ENCODE data around the gene UPF2. TPM values are rescaled to one million over a fixed set of nuclear protein-coding genes. Genes with fewer than 3 reads are reported as not detected.

Gene UPF2
- total and polyA plus RNA-seq, 4 donors = 6.6 to 19.6 (median 16.4) TPM

GRCh38 chr10:11936389-11937152 lies 106.0 kb downstream of the UPF2 start:
- no peaks in the 10 kb centered on the region for H3K9me3 ChIP-seq (ENCODE audit: control insufficient read depth in 4 of 4, low read length in 3 of 4)
- H3K9ac ChIP-seq (ENCODE audit: low read depth in 1 of 2, low read length in 2 of 2) = no peak overlapping the region
- no peak for DNase-seq (ENCODE audit: low spot score)
- no peaks in the 10 kb centered on the region for H3K4me1 ChIP-seq (ENCODE audit: control insufficient read depth in 4 of 4, insufficient read depth in 4 of 4, low read length in 3 of 4)
- no peak overlapping the region for H3K27ac ChIP-seq (ENCODE audit: low read depth in 1 of 2, low read length in 2 of 2)
- TF ChIP-seq JUND (IDR thresholded peaks at IDR 0.05) (no peak), RAD21 (IDR thresholded peaks at IDR 0.05) (no peak), YY1 (IDR thresholded peaks at IDR 0.05) (no peak), SP1 (IDR thresholded peaks at IDR 0.05) (no peak), EGR1 (IDR thresholded peaks at IDR 0.05; ENCODE audit: low read depth in 2 of 2) (no peak), FOXA1 (IDR thresholded peaks at IDR 0.05) (no peak), REST (IDR thresholded peaks at IDR 0.05) (no peak), GABPA (IDR thresholded peaks at IDR 0.05 in 1 of 2, conservative IDR thresholded peaks at IDR 0.05 in 1 of 2) (no peak)
- TF ChIP-seq, protein P1, sequence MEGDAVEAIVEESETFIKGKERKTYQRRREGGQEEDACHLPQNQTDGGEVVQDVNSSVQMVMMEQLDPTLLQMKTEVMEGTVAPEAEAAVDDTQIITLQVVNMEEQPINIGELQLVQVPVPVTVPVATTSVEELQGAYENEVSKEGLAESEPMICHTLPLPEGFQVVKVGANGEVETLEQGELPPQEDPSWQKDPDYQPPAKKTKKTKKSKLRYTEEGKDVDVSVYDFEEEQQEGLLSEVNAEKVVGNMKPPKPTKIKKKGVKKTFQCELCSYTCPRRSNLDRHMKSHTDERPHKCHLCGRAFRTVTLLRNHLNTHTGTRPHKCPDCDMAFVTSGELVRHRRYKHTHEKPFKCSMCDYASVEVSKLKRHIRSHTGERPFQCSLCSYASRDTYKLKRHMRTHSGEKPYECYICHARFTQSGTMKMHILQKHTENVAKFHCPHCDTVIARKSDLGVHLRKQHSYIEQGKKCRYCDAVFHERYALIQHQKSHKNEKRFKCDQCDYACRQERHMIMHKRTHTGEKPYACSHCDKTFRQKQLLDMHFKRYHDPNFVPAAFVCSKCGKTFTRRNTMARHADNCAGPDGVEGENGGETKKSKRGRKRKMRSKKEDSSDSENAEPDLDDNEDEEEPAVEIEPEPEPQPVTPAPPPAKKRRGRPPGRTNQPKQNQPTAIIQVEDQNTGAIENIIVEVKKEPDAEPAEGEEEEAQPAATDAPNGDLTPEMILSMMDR (IDR thresholded peaks at IDR 0.05; ENCODE audit: low read depth, low read length, missing input control) = no peak
- peaks cover 12 to 25% (median 23%) of the 10 kb centered on the region in 4 donors for H3K36me3 ChIP-seq (ENCODE audit: control insufficient read depth in 4 of 4, insufficient read depth in 3 of 4, low read depth in 1 of 4, low read length in 3 of 4)
- 84% methylated on average over 8 of the region's 8 CpGs for WGBS
- no peaks in the 10 kb centered on the region for H3K27me3 ChIP-seq (ENCODE audit: control insufficient read depth in 4 of 4, insufficient read depth in 4 of 4, low read length in 3 of 4)
- H3K4me3 ChIP-seq (ENCODE audit: low read depth in 1 of 3, low read length in 3 of 3) = no peak overlapping the region

DNA sequence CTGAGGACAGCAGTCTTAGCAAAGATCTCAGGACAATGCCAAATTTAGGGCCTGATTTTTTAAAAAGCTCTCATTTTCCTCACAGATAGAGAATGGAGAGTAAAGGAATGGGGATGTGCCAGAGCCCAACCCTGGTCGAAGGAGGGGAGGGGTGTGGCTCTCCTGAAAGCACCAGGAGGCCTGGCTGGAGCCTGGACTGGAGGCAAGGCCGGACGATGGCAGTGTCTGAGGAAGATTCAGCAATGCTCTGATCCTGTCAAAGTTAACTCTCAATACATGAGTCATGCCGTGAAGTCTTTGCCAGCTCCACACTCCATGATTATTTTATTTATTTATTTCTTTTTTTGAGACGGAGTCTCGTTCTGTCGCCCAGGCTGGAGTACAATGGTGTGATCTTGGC lies 108.3 kb downstream of the UPF2 start:
- no peak for DNase-seq (ENCODE audit: low spot score)
- no peaks in the 10 kb centered on the region for H3K27me3 ChIP-seq (ENCODE audit: control insufficient read depth in 4 of 4, insufficient read depth in 4 of 4, low read length in 3 of 4)
- H3K9me3 ChIP-seq (ENCODE audit: control insufficient read depth in 4 of 4, low read length in 3 of 4) = no peaks in the 10 kb centered on the region
- WGBS = 84% methylated on average over 7 of the region's 7 CpGs
- no peak overlapping the region for H3K4me3 ChIP-seq (ENCODE audit: low read depth in 1 of 3, low read length in 3 of 3)
- peaks cover 12 to 47% (median 35%) of the 10 kb centered on the region in 4 donors for H3K36me3 ChIP-seq (ENCODE audit: control insufficient read depth in 4 of 4, insufficient read depth in 3 of 4, low read depth in 1 of 4, low read length in 3 of 4)
- H3K27ac ChIP-seq (ENCODE audit: low read depth in 1 of 2, low read length in 2 of 2) = no peak overlapping the region
- no peak overlapping the region for H3K9ac ChIP-seq (ENCODE audit: low read depth in 1 of 2, low read length in 2 of 2)
- peaks cover 0 to 3% (median 0%) of the 10 kb centered on the region in 4 donors for H3K4me1 ChIP-seq (ENCODE audit: control insufficient read depth in 4 of 4, insufficient read depth in 4 of 4, low read length in 3 of 4)
- TF ChIP-seq ATF3 (IDR thresholded peaks at IDR 0.05) (no peak), MAX (IDR thresholded peaks at IDR 0.05) (no peak), RAD21 (IDR thresholded peaks at IDR 0.05) (no peak), NR2F2 (IDR thresholded peaks at IDR 0.05) (no peak), HNF4G (IDR thresholded peaks at IDR 0.05) (no peak), FOXA2 (IDR thresholded peaks at IDR 0.05) (no peak), JUND (IDR thresholded peaks at IDR 0.05) (no peak), YY1 (IDR thresholded peaks at IDR 0.05) (no peak), ZBTB33 (IDR thresholded peaks at IDR 0.05) (no peak), HNF4A (conservative IDR thresholded peaks at IDR 0.05) (no peak), TAF1 (conservative IDR thresholded peaks at IDR 0.05) (no peak), GABPA (IDR thresholded peaks at IDR 0.05 in 1 of 2, conservative IDR thresholded peaks at IDR 0.05 in 1 of 2) (no peak), SP1 (IDR thresholded peaks at IDR 0.05) (no peak), RXRA (IDR thresholded peaks at IDR 0.05) (no peak)
- TF ChIP-seq, protein P1 (IDR thresholded peaks at IDR 0.05; ENCODE audit: low read depth, low read length, missing input control) = no peak
